Fibroblast of the aortic adventitia (primary cell): Measurements from ENCODE around the gene AKAP7. TPM values are rescaled to one million over a fixed set of nuclear protein-coding genes. Genes with fewer than 3 reads are reported as not detected.

Experiments
- DNase-seq: peaks from one replicate; pipeline ENCODE4 v3.0.0-alpha.2; 2010; ENCODE audit warnings: low read depth
- H3K4me3 ChIP-seq: 2 replicates; pipeline ENCODE4 v1.5.1; 2011; ENCODE audit warnings: low read depth, mild to moderate bottlenecking, control low read depth, low read length, moderate library complexity
- CTCF ChIP-seq: IDR thresholded peaks from 2 replicates; pipeline ENCODE4 v1.5.1; 2011; ENCODE audit warnings: mild to moderate bottlenecking, low read length, control low read depth, inconsistent platforms; ENCODE audit not compliant: insufficient read depth
- total RNA-seq: library from RNA; depleted of rRNA; stranded (reverse); fragments of >200 nt; gene quantifications from 2 replicates; pipeline ENCODE4 v1.2.3, GENCODE V29; 2012; ENCODE audit warnings: low replicate concordance

AKAP7 gene
- total RNA-seq, 1 donor: 5.4 TPM

DNA sequence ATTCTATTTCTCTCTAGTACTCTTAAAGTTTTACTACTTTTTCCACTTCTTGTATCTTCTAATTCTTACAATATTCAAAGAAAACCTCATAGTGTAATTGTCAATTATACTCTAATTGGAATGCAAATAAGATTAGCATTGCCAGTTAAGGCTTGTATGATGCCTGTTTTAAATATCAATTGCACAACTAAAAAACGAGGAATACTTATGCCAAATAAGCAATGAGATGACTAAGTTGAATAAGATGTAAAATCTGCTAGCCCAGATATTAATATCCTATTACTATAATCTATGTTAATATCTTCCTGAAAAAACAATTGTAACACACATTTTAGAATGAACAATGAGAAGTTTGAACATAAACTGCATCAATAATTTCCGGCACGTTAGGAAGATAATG lies 13.3 kb upstream of the AKAP7 start:
- no peak for TF ChIP-seq CTCF
- DNase-seq: no peak
- H3K4me3 ChIP-seq: no peak overlapping the region

DNA sequence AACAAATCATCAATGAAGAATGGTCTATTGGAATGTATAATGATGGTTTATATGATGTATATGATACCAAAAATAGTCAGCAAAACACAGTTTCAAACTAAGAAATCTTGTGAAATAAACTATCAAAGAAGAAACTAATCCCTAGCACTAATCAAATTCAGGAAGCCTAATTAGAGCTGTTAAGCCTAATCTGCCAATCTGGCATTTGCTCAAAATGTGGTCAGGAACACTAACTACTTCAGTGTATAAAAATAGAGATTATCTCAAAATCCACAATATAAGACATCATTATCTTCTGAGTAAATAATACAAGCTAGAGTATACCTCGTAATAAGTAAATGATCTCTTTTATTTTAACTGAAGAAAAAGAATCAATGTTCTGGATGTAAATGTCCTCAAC lies 12.8 kb upstream of the AKAP7 start:
- no peak for TF ChIP-seq CTCF
- DNase-seq: no peak
- H3K4me3 ChIP-seq: no peak overlapping the region

DNA sequence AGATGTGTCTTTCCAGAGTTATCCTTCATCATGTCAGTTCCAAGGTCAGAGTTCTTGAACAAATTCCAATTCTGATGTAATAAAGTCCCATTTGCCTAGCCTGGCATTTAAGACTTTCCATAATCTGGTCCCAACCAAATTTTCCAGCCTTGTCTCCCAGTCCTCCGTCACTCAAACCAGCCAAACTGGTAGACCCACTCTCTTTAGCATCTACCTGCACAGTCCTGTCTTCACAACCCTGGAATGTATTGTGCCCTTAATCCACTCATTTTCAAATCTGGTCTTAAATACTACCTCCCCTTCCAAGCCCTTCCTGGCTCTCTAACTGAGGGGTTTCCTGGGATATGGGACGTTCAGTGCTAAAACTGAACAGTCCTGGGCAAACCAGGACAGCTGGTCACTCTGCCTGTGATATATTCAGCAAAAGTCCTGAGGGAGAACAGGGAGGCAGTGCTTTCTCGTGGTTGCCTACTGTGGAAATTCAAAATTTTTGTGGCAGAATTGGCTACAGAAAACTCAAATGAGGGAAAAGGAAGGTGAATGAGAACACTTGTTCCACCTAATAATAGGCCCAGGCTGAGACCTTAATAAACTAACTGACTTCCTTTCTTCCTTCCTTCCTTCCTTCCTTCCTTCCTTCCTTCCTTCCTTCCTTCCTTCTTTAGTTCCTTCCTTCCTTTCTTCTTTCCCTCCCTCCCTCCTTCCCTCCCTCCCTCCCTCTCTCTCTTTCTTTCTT lies 10.8 kb upstream of the AKAP7 start:
- TF ChIP-seq CTCF: no peak
- H3K4me3 ChIP-seq: no peak overlapping the region
- DNase-seq: no peak

- no peak for DNase-seq
- no peak for TF ChIP-seq CTCF
- H3K4me3 ChIP-seq: no peak overlapping the region
Measured at GRCh38 chr6:131125431-131125830, 9.8 kb upstream of the AKAP7 start.

DNA sequence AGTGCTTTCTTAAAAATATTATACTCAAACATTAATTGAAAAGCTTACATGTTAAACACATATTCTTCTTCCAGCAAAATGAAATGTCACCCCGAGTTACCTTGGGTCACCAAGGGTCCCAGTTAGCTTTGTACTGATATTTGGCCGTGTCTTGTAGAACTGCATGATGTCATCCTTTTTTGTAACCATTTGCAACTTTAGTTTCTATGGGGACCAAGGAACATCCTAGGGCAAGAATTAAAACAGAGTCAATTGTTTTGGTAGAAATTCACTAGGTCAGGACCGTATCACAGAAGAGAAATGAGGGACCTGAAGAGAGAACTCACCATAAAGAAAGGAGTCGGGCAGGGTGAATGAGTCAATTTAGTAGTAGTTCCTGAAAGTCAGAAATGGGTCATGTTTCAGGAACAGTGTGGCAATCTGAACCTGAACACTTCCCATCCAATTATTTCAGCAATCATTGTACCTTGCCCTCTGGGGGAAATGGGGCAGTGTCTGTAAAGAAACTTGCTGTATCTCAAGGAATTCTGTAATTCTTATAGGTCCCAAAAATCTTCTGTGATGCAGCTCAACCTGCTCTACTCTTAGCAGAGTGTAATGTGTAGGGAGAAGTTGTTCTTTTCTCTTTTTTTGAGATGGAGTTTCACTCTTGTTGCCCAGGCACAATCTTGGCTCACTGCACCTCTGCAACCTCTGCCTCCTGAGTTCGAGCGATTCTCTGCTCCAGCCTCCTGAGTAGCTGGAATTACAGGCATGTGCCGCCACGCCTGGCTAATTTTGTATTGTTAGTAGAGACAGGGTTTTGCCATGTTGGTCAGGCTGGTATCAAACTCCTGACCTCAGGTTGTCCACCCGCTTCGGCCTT lies 5.3 kb upstream of the AKAP7 start:
- TF ChIP-seq CTCF: no peak
- no peak for DNase-seq
- H3K4me3 ChIP-seq: no peak overlapping the region

- TF ChIP-seq CTCF: no peak
- H3K4me3 ChIP-seq: no peak overlapping the region
- no peak for DNase-seq
Measured at GRCh38 chr6:131130554-131130940, 4.7 kb upstream of the AKAP7 start.
